HepG2 (cell line): ENCODE results near the gene GLYR1. TPM values are rescaled to one million over a fixed set of nuclear protein-coding genes. Genes with fewer than 3 reads are reported as not detected.

Experiments used
- ATAC-seq: fragments of 200-7000 bp; cut with Tn5 transposase; 3 replicates; pipeline ENCODE4 v1.9.1; 2020; ENCODE audit warnings: mild to moderate bottlenecking, moderate library complexity
- BruUV-seq: library from RNA; stranded (reverse); fragments of 400-500 nt; replicated peaks from 2 replicates; lab custom pipeline; 2021; lab: Mats Ljungman, UMichigan
- CTCF ChIA-PET: fragments of 300-600 bp; formaldehyde crosslinking; extraction: SDS; loops from one replicate; lab custom pipeline; 2021; ENCODE audit warnings: low total read pairs, inconsistent platforms, low intra/inter-chr PET ratio; lab: Yijun Ruan, JAX
- POLR2A ChIA-PET: fragments of 350-600 bp; sonication (Branson Sonifier 250); formaldehyde crosslinking; loops from one replicate; lab custom pipeline; 2020; ENCODE audit warnings: antibody characterized with exemption, inconsistent platforms; lab: Yijun Ruan, JAX
- DNase-seq: peaks from one replicate; pipeline ENCODE4 v3.0.0-alpha.2; 2015; ENCODE audit warnings: low spot score
- FAIRE-seq: peaks from 3 replicates; lab custom pipeline; 2011; peaks lifted over from hg19 to GRCh38; lab: Jason Lieb, UNC
- H2AFZ ChIP-seq: one replicate; pipeline ENCODE4 v1.6.1; 2011; ENCODE audit warnings: low read length, inconsistent platforms
- H3K27ac ChIP-seq: fragments of 300-600 bp; 3 replicates; pipeline ENCODE4 v1.8.0; 2011; ENCODE audit warnings: mixed run types, mild to moderate bottlenecking, mixed read lengths, low read length, inconsistent platforms; ENCODE audit not compliant: insufficient read depth; ENCODE audit errors: extremely low read length
- H3K27me3 ChIP-seq, 2 experiments: fragments of 200-600 bp in 1 of 2; 2 replicates in 1 of 2; 3 replicates in 1 of 2; pipeline versions ENCODE4 v1.6.0 to v1.8.0; 2011; ENCODE audit warnings: low read length in 2 of 2, mild to moderate bottlenecking in 2 of 2, moderate library complexity in 2 of 2, inconsistent platforms in 1 of 2; ENCODE audit not compliant: insufficient read depth in 2 of 2, control insufficient read depth in 1 of 2
- H3K36me3 ChIP-seq, 2 experiments: fragments of 200-600 bp in 1 of 2; replicated peaks in 1 of 2; 2 replicates in 1 of 2; 3 replicates in 1 of 2; pipeline versions ENCODE4 v1.5.1 to v1.8.0; 2011; ENCODE audit warnings: low read length in 2 of 2, inconsistent platforms in 1 of 2; ENCODE audit not compliant: insufficient read depth in 2 of 2, control insufficient read depth in 1 of 2
- H3K4me1 ChIP-seq: 2 replicates; pipeline ENCODE4 v1.5.1; 2012; ENCODE audit warnings: low read length, inconsistent platforms; ENCODE audit not compliant: insufficient read depth
- H3K4me2 ChIP-seq: 2 replicates; pipeline ENCODE4 v1.6.0; 2011; ENCODE audit warnings: low read depth, low read length, inconsistent platforms
- H3K4me3 ChIP-seq, 3 experiments: fragments of 200-600 bp in 1 of 3; sonication (generic), shearing (Covaris generic) in 1 of 3; replicated peaks in 1 of 3; 2 replicates each; pipeline ENCODE4 v1.5.1; 2011 to 2016; ENCODE audit warnings: low read length in 3 of 3, inconsistent platforms in 2 of 3, low read depth in 2 of 3, mild to moderate bottlenecking in 2 of 3, control low read depth in 1 of 3, mixed read lengths in 1 of 3; ENCODE audit not compliant: insufficient read depth in 1 of 3
- H3K79me2 ChIP-seq: one replicate; pipeline ENCODE4 v1.6.1; 2011; ENCODE audit warnings: low read length, inconsistent platforms; ENCODE audit not compliant: insufficient read depth
- H3K9ac ChIP-seq: 2 replicates; pipeline ENCODE4 v1.6.0; 2011; ENCODE audit warnings: mild to moderate bottlenecking, low read depth, low read length, inconsistent platforms; ENCODE audit not compliant: insufficient read depth
- H3K9me3 ChIP-seq: 2 replicates; pipeline ENCODE4 v1.5.1; 2012; ENCODE audit warnings: mild to moderate bottlenecking, low read length
- H4K20me1 ChIP-seq: 2 replicates; pipeline ENCODE4 v1.6.0; 2011; ENCODE audit warnings: inconsistent platforms, mild to moderate bottlenecking, low read length, moderate library complexity; ENCODE audit not compliant: insufficient read depth
- RBM39 ChIP-seq: fragments of 200-400 bp; formaldehyde crosslinking; IDR thresholded peaks from one replicate; pipeline ENCODE4 v1.6.1; 2018; ENCODE audit warnings: antibody characterized with exemption, mild to moderate bottlenecking, low read depth, low read length; ENCODE audit not compliant: poor library complexity, severe bottlenecking
- SRSF1 ChIP-seq: fragments of 200-400 bp; formaldehyde crosslinking; optimal IDR thresholded peaks from 2 replicates; pipeline ENCODE3; 2017; ENCODE audit warnings: mild to moderate bottlenecking, low read depth, low read length, moderate library complexity
- TMF1 ChIP-seq: sonication (generic); formaldehyde crosslinking; IDR thresholded peaks from 2 replicates; pipeline ENCODE4 v1.8.1; 2022; ENCODE audit warnings: low read depth, missing genetic modification reagents
- ZBTB42 ChIP-seq: sonication (generic); formaldehyde crosslinking; IDR thresholded peaks from 2 replicates; pipeline ENCODE4 v1.5.0; 2020; ENCODE audit warnings: mild to moderate bottlenecking, missing genetic modification reagents
- ZFP1 ChIP-seq: IDR thresholded peaks from 2 replicates; pipeline ENCODE4 v1.6.1; 2016
- ZNF292 ChIP-seq: sonication (generic); formaldehyde crosslinking; IDR thresholded peaks from 2 replicates; pipeline ENCODE4 v1.8.1; 2022; ENCODE audit warnings: mild to moderate bottlenecking, low read depth, missing genetic modification reagents, borderline replicate concordance
- ZNF484 ChIP-seq: sonication (generic); formaldehyde crosslinking; IDR thresholded peaks from 2 replicates; pipeline ENCODE4 v1.5.1; 2020; ENCODE audit warnings: mild to moderate bottlenecking, low read depth, missing genetic modification reagents, borderline replicate concordance
- ZNF510 ChIP-seq: sonication (generic); formaldehyde crosslinking; IDR thresholded peaks from 2 replicates; pipeline ENCODE4 v1.4.0; 2020; ENCODE audit warnings: low read depth, mild to moderate bottlenecking, missing genetic modification reagents
- ZNF850 ChIP-seq: sonication (generic); formaldehyde crosslinking; conservative IDR thresholded peaks from 2 replicates; pipeline ENCODE4 v1.9.0; 2021; ENCODE audit warnings: mild to moderate bottlenecking, missing genetic modification reagents
- WGBS: methylation state at CpG from one replicate; pipeline ENCODE4 v1.1.6; 2017; ENCODE audit warnings: low lambda C conversion rate; 5-methylcytosine and 5-hydroxymethylcytosine counted together
- in situ Hi-C: cut with HindIII; loops from 2 replicates; pipeline ENCODE4 v1.10.0; 2017; ENCODE audit warnings: low pct_unique_long_range_greater_than_20kb; ENCODE audit not compliant: extremely low pct_ligation_motif_present
- intact Hi-C: fragments of 100-400 bp; cut with micrococcal nuclease; formaldehyde crosslinking; loops from one replicate; pipeline ENCODE4 v1.10.0; 2022; ENCODE audit not compliant: unreplicated experiment
- polyA plus RNA-seq, 8 experiments: library from polyadenylated mRNA; depleted of rRNA in 3 of 8; stranded (reverse) in 7 of 8; unstranded in 1 of 8; fragments of >200 nt; fragmentation: Illumina TruSeq in 4 of 8; extraction: Trizol in 4 of 8; gene quantifications; 2 replicates each; pipeline versions ENCODE4 v1.2.1 to v1.2.3, GENCODE V29; 2011 to 2016; ENCODE audit warnings: low read depth in 4 of 8, missing spikeins in 1 of 8, mixed read lengths in 1 of 8; ENCODE audit not compliant: insufficient read depth in 1 of 8
- total RNA-seq, 5 experiments: library from RNA; depleted of rRNA; stranded (reverse); fragments of >200 nt; fragmentation: Illumina TruSeq; extraction: Trizol; gene quantifications; 2 replicates each; pipeline ENCODE4 v1.2.3, GENCODE V29; 2016; ENCODE audit warnings: low read depth in 1 of 5
- TF ChIP-seq, protein P1 (sequence below): sonication (generic); formaldehyde crosslinking; IDR thresholded peaks from 2 replicates; pipeline ENCODE4 v1.5.0; 2020; ENCODE audit warnings: missing genetic modification reagents
- TF ChIP-seq, protein P2 (sequence below): sonication (generic); formaldehyde crosslinking; IDR thresholded peaks from 2 replicates; pipeline ENCODE4 v1.4.0; 2020; ENCODE audit warnings: missing genetic modification reagents, mild to moderate bottlenecking, borderline replicate concordance
- TF ChIP-seq, protein P3 (sequence below): sonication (generic); formaldehyde crosslinking; IDR thresholded peaks from 2 replicates; pipeline ENCODE4 v1.8.1; 2023; ENCODE audit warnings: mild to moderate bottlenecking, missing genetic modification reagents, borderline replicate concordance

The GLYR1 gene
- total and polyA plus RNA-seq, 2 of the 13 experiments (the other 11 are each of a cell fraction or from before 2014, with no cell fraction given), result 28.3 to 48.7 TPM

DNA sequence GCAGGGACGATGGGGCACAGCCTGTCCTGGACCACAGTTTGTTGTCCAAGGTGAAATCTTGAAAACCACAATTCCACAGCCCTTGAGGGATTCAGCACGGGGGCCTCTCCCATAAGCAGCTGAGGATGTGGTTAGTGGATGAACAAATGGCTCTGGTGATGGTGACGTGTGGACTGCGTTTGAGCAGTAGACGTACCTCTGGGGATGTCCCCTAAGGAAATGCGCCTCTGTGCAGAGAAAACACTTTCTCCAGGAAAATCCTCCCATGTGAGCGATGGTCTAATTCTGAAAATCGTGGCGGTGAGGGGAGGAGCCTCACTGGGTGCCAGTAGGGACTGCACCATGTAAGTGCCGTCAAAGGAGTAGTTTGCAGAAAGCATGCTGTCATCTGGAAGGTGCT is 56.2 kb downstream of the GLYR1 start:
- Histone ChIP-seq H3K4me1 (peaks cover 63% of the 10 kb centered on the region), H3K4me2 (no peak overlapping the region), H3K4me3 (no peak overlapping the region)
- 72% methylated on average over 10 of the region's 10 CpGs for WGBS
- no peak for DNase-seq
- intact Hi-C loops, result no loop called here
- no peak for TF ChIP-seq TMF1 (CRISPR knock-in tag)
- no peak for TF ChIP-seq ZNF850
- TF ChIP-seq, protein P1, sequence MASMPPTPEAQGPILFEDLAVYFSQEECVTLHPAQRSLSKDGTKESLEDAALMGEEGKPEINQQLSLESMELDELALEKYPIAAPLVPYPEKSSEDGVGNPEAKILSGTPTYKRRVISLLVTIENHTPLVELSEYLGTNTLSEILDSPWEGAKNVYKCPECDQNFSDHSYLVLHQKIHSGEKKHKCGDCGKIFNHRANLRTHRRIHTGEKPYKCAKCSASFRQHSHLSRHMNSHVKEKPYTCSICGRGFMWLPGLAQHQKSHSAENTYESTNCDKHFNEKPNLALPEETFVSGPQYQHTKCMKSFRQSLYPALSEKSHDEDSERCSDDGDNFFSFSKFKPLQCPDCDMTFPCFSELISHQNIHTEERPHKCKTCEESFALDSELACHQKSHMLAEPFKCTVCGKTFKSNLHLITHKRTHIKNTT (CRISPR knock-in tag), result no peak
- no peak for TF ChIP-seq ZFP1 (CRISPR knock-in tag)
- no peak for TF ChIP-seq ZNF484 (CRISPR knock-in tag)
- TF ChIP-seq ZNF510 (CRISPR knock-in tag), result no peak
- TF ChIP-seq RBM39, result no peak
- TF ChIP-seq, protein P2, sequence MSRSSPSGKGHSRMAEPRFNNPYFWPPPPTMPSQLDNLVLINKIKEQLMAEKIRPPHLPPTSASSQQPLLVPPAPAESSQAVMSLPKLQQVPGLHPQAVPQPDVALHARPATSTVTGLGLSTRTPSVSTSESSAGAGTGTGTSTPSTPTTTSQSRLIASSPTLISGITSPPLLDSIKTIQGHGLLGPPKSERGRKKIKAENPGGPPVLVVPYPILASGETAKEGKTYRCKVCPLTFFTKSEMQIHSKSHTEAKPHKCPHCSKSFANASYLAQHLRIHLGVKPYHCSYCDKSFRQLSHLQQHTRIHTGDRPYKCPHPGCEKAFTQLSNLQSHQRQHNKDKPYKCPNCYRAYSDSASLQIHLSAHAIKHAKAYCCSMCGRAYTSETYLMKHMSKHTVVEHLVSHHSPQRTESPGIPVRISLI (CRISPR knock-in tag), result no peak
- TF ChIP-seq ZNF292, result no peak
- no peak for TF ChIP-seq ZBTB42 (CRISPR knock-in tag)
- TF ChIP-seq SRSF1, result no peak
- TF ChIP-seq, protein P3, sequence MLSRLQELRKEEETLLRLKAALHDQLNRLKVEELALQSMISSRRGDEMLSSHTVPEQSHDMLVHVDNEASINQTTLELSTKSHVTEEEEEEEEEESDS (CRISPR knock-in tag), result no peak
- TF ChIP-seq, all 625 proteins: peak for 0
- Histone ChIP-seq H3K79me2 (no peaks in the 10 kb centered on the region), H3K9me3 (no peaks in the 10 kb centered on the region), H4K20me1 (no peaks in the 10 kb centered on the region), H3K9ac (no peak overlapping the region), H3K36me3 (no peaks in the 10 kb centered on the region), H2AFZ (no peak overlapping the region), H3K27me3 (no peaks in the 10 kb centered on the region; a peak in 1 of 5 replicates), H3K27ac (no peak overlapping the region)
- no peak for ATAC-seq
- ChIA-PET POLR2A (interaction anchor here (3.0 kb wide), 1 partner anchor 11 kb away, joined by 17 read pairs; the partner anchor contains the start of gene ROGDI), CTCF (no interaction called here)
- BruUV-seq, result no TSS peak
- in situ Hi-C loops, result no loop called here
- no peak for FAIRE-seq
